ENCODE data around the gene SMC6.

DNA sequence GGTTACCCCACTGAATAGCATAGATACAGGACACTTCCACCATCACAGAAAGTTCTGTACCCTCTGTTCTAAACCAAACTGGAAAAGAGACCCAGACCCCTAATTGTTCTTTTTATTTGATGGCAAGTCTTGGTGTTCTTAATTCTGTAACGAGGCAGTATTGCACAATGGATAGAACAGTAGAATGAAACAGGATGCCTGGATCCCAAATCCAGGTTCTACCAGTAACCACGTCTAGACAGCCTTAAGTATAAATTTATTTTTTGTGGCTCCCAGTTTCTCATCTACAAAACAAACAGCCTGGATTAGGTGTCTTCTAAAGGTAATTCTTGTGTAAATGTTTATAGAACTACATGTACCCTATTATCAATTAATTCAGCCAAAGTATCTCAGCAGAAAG lies 23.7 kb downstream of the SMC6 start:
- TF ChIP-seq, protein P1, sequence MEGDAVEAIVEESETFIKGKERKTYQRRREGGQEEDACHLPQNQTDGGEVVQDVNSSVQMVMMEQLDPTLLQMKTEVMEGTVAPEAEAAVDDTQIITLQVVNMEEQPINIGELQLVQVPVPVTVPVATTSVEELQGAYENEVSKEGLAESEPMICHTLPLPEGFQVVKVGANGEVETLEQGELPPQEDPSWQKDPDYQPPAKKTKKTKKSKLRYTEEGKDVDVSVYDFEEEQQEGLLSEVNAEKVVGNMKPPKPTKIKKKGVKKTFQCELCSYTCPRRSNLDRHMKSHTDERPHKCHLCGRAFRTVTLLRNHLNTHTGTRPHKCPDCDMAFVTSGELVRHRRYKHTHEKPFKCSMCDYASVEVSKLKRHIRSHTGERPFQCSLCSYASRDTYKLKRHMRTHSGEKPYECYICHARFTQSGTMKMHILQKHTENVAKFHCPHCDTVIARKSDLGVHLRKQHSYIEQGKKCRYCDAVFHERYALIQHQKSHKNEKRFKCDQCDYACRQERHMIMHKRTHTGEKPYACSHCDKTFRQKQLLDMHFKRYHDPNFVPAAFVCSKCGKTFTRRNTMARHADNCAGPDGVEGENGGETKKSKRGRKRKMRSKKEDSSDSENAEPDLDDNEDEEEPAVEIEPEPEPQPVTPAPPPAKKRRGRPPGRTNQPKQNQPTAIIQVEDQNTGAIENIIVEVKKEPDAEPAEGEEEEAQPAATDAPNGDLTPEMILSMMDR (optimal IDR thresholded peaks at IDR 0.05 in 1 of 3, IDR thresholded peaks at IDR 0.05 in 1 of 3, conservative IDR thresholded peaks at IDR 0.05 in 1 of 3; ENCODE audit: extremely low read depth in 1 of 3, insufficient read depth in 2 of 3, low read length in 3 of 3): no peak
- no peak for TF ChIP-seq EZH2 (IDR thresholded peaks at IDR 0.05; ENCODE audit: low read length)
